ENCODE measurements around the gene STIP1. TPM values are rescaled to one million over a fixed set of nuclear protein-coding genes. Genes with fewer than 3 reads are reported as not detected.

The STIP1 gene
- total and polyA plus RNA-seq, 2 of the 8 experiments (the other 6 are each of a cell fraction or from before 2014, with no cell fraction given): 140 to 329 TPM

GRCh38 chr11:64165481-64165841, 20.5 kb upstream of the STIP1 start:
- H3K4me1 ChIP-seq (replicated peaks in 1 of 4; ENCODE audit: control insufficient read depth in 3 of 4, insufficient read depth in 4 of 4, low read length in 3 of 4): peaks cover 0 to 11% (median 9%) of the 10 kb centered on the region in 4 experiments; a peak in 6 of 7 replicates
- ChIA-PET CTCF (ENCODE audit: partially characterized antibody) (interaction anchor here (1.4 to 5.5 kb wide), 2 partner anchors 18 to 70 kb away, joined by 3 to 50 read pairs; no protein-coding TSS in a partner anchor), POLR2A (ENCODE audit: partially characterized antibody) (interaction anchor here (0.6 to 4.6 kb wide), 13 partner anchors 15 to 451 kb away, joined by 3 to 35 read pairs (median 3); partner anchors contain the start of gene STIP1)
- H4K91ac ChIP-seq (replicated peaks; ENCODE audit: insufficient read length, low read length): peak overlapping the region; percentile 96
- 4% methylated on average over 13 of the region's 32 CpGs; no CpG with 5 or more reads in 1 of the 2 experiments for WGBS, 2 experiments (ENCODE audit: extremely low coverage in 1 of 2, insufficient coverage in 1 of 2, insufficient read length in 1 of 2, insufficient replicate concordance in 2 of 2, low coverage in 1 of 2, low lambda C conversion rate in 2 of 2, missing lambda C conversion rate in 1 of 2)
- no peak overlapping the region for H3K23ac ChIP-seq (ENCODE audit: insufficient read length)
- H3K9me3 ChIP-seq (ENCODE audit: insufficient read depth in 2 of 2, low read depth in 1 of 2, low read length in 1 of 2): no peaks in the 10 kb centered on the region
- H4K20me1 ChIP-seq (replicated peaks in 1 of 2; ENCODE audit: control insufficient read depth in 1 of 2, insufficient read depth in 2 of 2, low read length in 2 of 2): peaks cover 0 to 7% of the 10 kb centered on the region in 2 experiments
- H3K27me3 ChIP-seq (replicated peaks in 1 of 4; ENCODE audit: control insufficient read depth in 3 of 4, extremely low read depth in 1 of 4, insufficient read depth in 3 of 4, low read length in 3 of 4): peaks cover 0 to 3% (median 0%) of the 10 kb centered on the region in 4 experiments; a peak in 2 of 7 replicates
- H2AFZ ChIP-seq (ENCODE audit: low read length): no peak overlapping the region
- 0 out of 2 replicates have a peak overlapping the region, but pooled peaks have one; percentile 80 for H2BK12ac ChIP-seq (ENCODE audit: low read depth, low read length)
- H3K23me2 ChIP-seq (ENCODE audit: low read depth, low read length): peaks cover 10% of the 10 kb centered on the region; the same call in 1 of the 2 replicates
- H3K79me2 ChIP-seq (ENCODE audit: control insufficient read depth in 1 of 2, insufficient read depth in 2 of 2, low read length in 2 of 2): 0 out of 4 replicates have a peak, but pooled peaks cover 0 to 2% of the 10 kb centered on the region in 2 experiments
- H3K27ac ChIP-seq (ENCODE audit: low read depth, low read length): no peak overlapping the region
- H3K4me2 ChIP-seq (ENCODE audit: insufficient read depth in 1 of 2, low read depth in 2 of 2, low read length in 2 of 2): peak overlapping the region; percentile 65 to 87
- no peaks in the 10 kb centered on the region; the same call in 1 of the 2 replicates for H3K79me1 ChIP-seq (ENCODE audit: low read depth, low read length)
- H2BK20ac ChIP-seq (ENCODE audit: low read length): no peak overlapping the region
- H2BK5ac ChIP-seq (ENCODE audit: low read depth, low read length): 0 out of 2 replicates have a peak overlapping the region, but pooled peaks have one; percentile 60
- H2BK120ac ChIP-seq (replicated peaks; ENCODE audit: low read depth, low read length): no peak overlapping the region
- H4K8ac ChIP-seq (ENCODE audit: extremely low read depth, insufficient read depth, low read length): peak overlapping the region; percentile 91
- peak overlapping the region; percentile 58 for H4K5ac ChIP-seq (ENCODE audit: insufficient read length, low read depth, low read length)
- H3K36me3 ChIP-seq (ENCODE audit: control insufficient read depth in 2 of 4, insufficient read depth in 4 of 4, low read length in 3 of 4): 0 out of 8 replicates have a peak, but pooled peaks cover 0 to 3% (median 0%) of the 10 kb centered on the region in 4 experiments
- H3K14ac ChIP-seq (ENCODE audit: insufficient read length): no peak overlapping the region
- no peak for FAIRE-seq
- peak overlapping the region; percentile 62 for H3K18ac ChIP-seq (ENCODE audit: extremely low read depth, low read length)
- no peak for DNase-seq (ENCODE audit: low read depth in 1 of 2, low spot score in 2 of 2)
- H3K9ac ChIP-seq (replicated peaks in 1 of 4; ENCODE audit: extremely low read depth in 1 of 4, low read depth in 3 of 4, low read length in 3 of 4): peak overlapping the region in 1 of 4 experiments; percentile 68; a peak in 1 of 7 replicates
- peak overlapping the region; percentile 52 to 77 (median 64); a peak in 7 of 8 replicates for H3K4me3 ChIP-seq (ENCODE audit: extremely low read depth in 1 of 4, insufficient read depth in 2 of 4, low read depth in 3 of 4, low read length in 4 of 4)
- TF ChIP-seq SIN3A (conservative IDR thresholded peaks at IDR 0.05 in 1 of 2, IDR thresholded peaks at IDR 0.05 in 1 of 2; ENCODE audit: low read depth in 1 of 2, low read length in 2 of 2): 0 out of 4 replicates have a peak, but pooled peaks of 1 of the 2 experiments have one; percentile 10
- no peak for TF ChIP-seq BACH1 (IDR thresholded peaks at IDR 0.05; ENCODE audit: low read length)
- TF ChIP-seq SP2 (IDR thresholded peaks at IDR 0.05; ENCODE audit: low read length): no peak
- peak overlapping the region; percentile 69 for H3K4ac ChIP-seq (replicated peaks; ENCODE audit: insufficient read length, low read depth, low read length)
- H2BK15ac ChIP-seq (ENCODE audit: low read length): peak overlapping the region; percentile 97
- H3K56ac ChIP-seq (replicated peaks; ENCODE audit: insufficient read length, low read depth, low read length): no peak overlapping the region
- 0 out of 2 replicates have a peak overlapping the region, but pooled peaks have one; percentile 69 for H2AK5ac ChIP-seq (ENCODE audit: low read depth, low read length)

All from H1 (cell line).